Thoracic aorta (tissue), 2 donors: ENCODE measurements around the gene GRAP2. TPM values are rescaled to one million over a fixed set of nuclear protein-coding genes. Genes with fewer than 3 reads are reported as not detected.

Experiments used
- ATAC-seq: fragments of 150-250 bp; one replicate; pipeline ENCODE4 v1.8.0; 2017; ENCODE audit warnings: low read depth; ENCODE audit not compliant: insufficient number of reproducible peaks, low FRiP score
- DNase-seq: peaks from one replicate; pipeline ENCODE4 v3.0.0-alpha.2; 2020; ENCODE audit warnings: low spot score
- H3K27ac ChIP-seq, 2 donors: fragments of 200-600 bp; sonication (generic); 1 replicate in 1 of 2; 2 replicates in 1 of 2; pipeline ENCODE4 v1.5.1; 2016; ENCODE audit warnings: mild to moderate bottlenecking in 2 of 2, moderate library complexity in 2 of 2
- H3K27me3 ChIP-seq: fragments of 200-600 bp; sonication (generic); replicated peaks from 2 replicates; pipeline ENCODE4 v1.6.0; 2016; ENCODE audit warnings: mild to moderate bottlenecking; ENCODE audit not compliant: insufficient read depth
- H3K36me3 ChIP-seq: fragments of 200-600 bp; sonication (generic); one replicate; pipeline ENCODE4 v1.5.1; 2016
- H3K4me1 ChIP-seq, 2 donors: fragments of 200-600 bp; sonication (generic); 1 replicate in 1 of 2; 2 replicates in 1 of 2; pipeline versions ENCODE4 v1.5.1 to v1.6.0; 2016; ENCODE audit warnings: low read depth in 2 of 2, mild to moderate bottlenecking in 1 of 2; ENCODE audit not compliant: control insufficient read depth in 1 of 2
- H3K4me3 ChIP-seq: fragments of 200-600 bp; sonication (generic); 2 replicates; pipeline ENCODE4 v1.5.1; 2016; ENCODE audit warnings: mild to moderate bottlenecking
- H3K9me3 ChIP-seq: fragments of 200-600 bp; sonication (generic); 2 replicates; pipeline ENCODE4 v1.5.1; 2016
- total RNA-seq, 2 donors: library from RNA; depleted of rRNA; stranded (reverse); fragments of >200 nt; gene quantifications; one replicate each; pipeline versions ENCODE4 v1.1.0 to v1.2.3, GENCODE V29; 2016
- TF ChIP-seq, protein P1 (sequence below): fragments of 200-600 bp; sonication (generic); IDR thresholded peaks from one replicate; pipeline ENCODE4 v1.5.1; 2019; ENCODE audit warnings: antibody characterized with exemption

The GRAP2 gene
- total RNA-seq, 2 donors from 2014 or later = 1.8 TPM

DNA sequence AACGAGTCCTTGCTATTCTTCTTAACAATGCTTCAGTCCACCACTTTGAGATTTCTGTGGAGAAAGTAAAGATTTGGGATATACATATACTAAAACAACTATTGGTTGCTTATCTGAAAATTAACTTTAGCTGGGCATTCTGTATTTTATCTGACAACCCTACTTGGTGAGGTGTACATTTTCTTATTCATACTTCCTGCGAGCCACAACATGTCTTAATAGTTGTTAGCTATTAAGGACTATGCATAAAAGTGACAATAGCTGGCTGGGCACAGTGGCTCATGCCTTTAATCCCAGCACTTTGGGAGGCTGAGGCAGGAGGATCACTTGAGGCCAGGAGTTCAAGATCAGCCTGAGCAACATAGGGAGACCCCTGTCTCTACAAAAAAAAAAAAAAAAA is 31.3 kb downstream of the GRAP2 start:
- no peaks in the 10 kb centered on the region for H3K4me1 ChIP-seq
- no peak overlapping the region for H3K4me3 ChIP-seq
- no peaks in the 10 kb centered on the region for H3K36me3 ChIP-seq
- DNase-seq = no peak
- no peak for ATAC-seq
- no peaks in the 10 kb centered on the region for H3K9me3 ChIP-seq
- TF ChIP-seq, protein P1, sequence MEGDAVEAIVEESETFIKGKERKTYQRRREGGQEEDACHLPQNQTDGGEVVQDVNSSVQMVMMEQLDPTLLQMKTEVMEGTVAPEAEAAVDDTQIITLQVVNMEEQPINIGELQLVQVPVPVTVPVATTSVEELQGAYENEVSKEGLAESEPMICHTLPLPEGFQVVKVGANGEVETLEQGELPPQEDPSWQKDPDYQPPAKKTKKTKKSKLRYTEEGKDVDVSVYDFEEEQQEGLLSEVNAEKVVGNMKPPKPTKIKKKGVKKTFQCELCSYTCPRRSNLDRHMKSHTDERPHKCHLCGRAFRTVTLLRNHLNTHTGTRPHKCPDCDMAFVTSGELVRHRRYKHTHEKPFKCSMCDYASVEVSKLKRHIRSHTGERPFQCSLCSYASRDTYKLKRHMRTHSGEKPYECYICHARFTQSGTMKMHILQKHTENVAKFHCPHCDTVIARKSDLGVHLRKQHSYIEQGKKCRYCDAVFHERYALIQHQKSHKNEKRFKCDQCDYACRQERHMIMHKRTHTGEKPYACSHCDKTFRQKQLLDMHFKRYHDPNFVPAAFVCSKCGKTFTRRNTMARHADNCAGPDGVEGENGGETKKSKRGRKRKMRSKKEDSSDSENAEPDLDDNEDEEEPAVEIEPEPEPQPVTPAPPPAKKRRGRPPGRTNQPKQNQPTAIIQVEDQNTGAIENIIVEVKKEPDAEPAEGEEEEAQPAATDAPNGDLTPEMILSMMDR = no peak
- H3K27ac ChIP-seq = no peak overlapping the region
- H3K27me3 ChIP-seq = no peaks in the 10 kb centered on the region

- Histone ChIP-seq H3K27me3 (no peaks in the 10 kb centered on the region), H3K36me3 (no peaks in the 10 kb centered on the region), H3K4me3 (no peak overlapping the region), H3K27ac (no peak overlapping the region), H3K4me1 (no peaks in the 10 kb centered on the region), H3K9me3 (no peaks in the 10 kb centered on the region)
- no peak for ATAC-seq
- TF ChIP-seq, protein P1 = no peak
- DNase-seq = no peak
These were observed 32.2 kb downstream of the GRAP2 start for GRCh38 chr22:39932918-39933649.

- no peak overlapping the region for H3K4me3 ChIP-seq
- no peak for ATAC-seq
These were observed 32.9 kb downstream of the GRAP2 start for GRCh38 chr22:39933741-39934140.

GRCh38 chr22:39935116-39935515 is 34.2 kb downstream of the GRAP2 start:
- ATAC-seq = no peak
- TF ChIP-seq, protein P1 = no peak
- DNase-seq = no peak
- Histone ChIP-seq H3K36me3 (no peaks in the 10 kb centered on the region), H3K4me3 (no peak overlapping the region), H3K27me3 (no peaks in the 10 kb centered on the region), H3K9me3 (no peaks in the 10 kb centered on the region), H3K4me1 (no peaks in the 10 kb centered on the region), H3K27ac (no peak overlapping the region)

More at GRCh38 chr22:39933741-39934140, 32.9 kb downstream of the GRAP2 start:
- TF ChIP-seq, protein P1 = no peak
- Histone ChIP-seq H3K27ac (no peak overlapping the region), H3K27me3 (no peaks in the 10 kb centered on the region), H3K36me3 (no peaks in the 10 kb centered on the region), H3K9me3 (no peaks in the 10 kb centered on the region), H3K4me1 (no peaks in the 10 kb centered on the region)
- DNase-seq = no peak

DNA sequence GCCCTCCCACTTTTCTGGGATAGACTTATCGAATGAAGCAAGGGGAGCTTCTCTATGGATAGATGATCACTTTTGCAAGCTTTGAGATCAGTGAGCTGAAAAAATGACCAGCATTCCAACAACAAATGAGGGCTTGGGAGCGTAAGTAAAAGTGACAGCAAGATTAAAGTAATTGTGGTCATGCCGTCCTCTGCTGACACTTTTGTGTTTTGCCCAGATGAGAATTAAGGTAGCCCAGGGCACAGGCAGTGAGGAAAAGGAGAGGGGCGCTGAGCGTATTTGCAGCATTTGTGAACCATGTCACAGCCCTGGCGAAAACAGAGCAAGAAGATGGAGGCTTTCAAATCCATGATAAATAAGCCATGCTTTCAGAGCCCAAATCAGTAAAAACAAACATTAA is 34.7 kb downstream of the GRAP2 start:
- DNase-seq (no peak), ATAC-seq (no peak)
- no peaks in the 10 kb centered on the region for H3K4me1 ChIP-seq
- H3K4me3 ChIP-seq = no peak overlapping the region
- TF ChIP-seq, protein P1 = no peak
- H3K27me3 ChIP-seq = no peaks in the 10 kb centered on the region
- H3K27ac ChIP-seq = no peak overlapping the region
- H3K9me3 ChIP-seq = no peaks in the 10 kb centered on the region
- no peaks in the 10 kb centered on the region for H3K36me3 ChIP-seq
